B cell (primary cell): ENCODE measurements around the gene EMP3.

Experiments used
- CTCF ChIP-seq: fragments of 200-600 bp; IDR thresholded peaks from one replicate; pipeline ENCODE4 v1.8.0; 2022; ENCODE audit warnings: antibody characterized with exemption, mild to moderate bottlenecking
- EZH2 ChIP-seq: IDR thresholded peaks from 2 replicates; pipeline ENCODE4 v1.6.1; 2012; ENCODE audit warnings: borderline replicate concordance, low read depth, mild to moderate bottlenecking, moderate library complexity, low read length; ENCODE audit not compliant: insufficient read depth, poor library complexity, severe bottlenecking

- TF ChIP-seq CTCF (no peak), EZH2 (no peak)
These were observed 21.5 kb upstream of the EMP3 start for GRCh38 chr19:48303866-48304265.
